Measurements from ENCODE around the gene GPC6.

The GPC6 gene

GRCh38 chr13:94163535-94163934 is 936.9 kb downstream of the GPC6 start:
- Mint-ChIP-seq H3K36me3 (ENCODE audit: low read depth) (peaks cover 26% of the 10 kb centered on the region), H3K9me3 (peaks cover 3% of the 10 kb centered on the region), H3K4me1 (no peaks in the 10 kb centered on the region), H3K27ac (no peak overlapping the region), H3K4me3 (no peak overlapping the region), H3K27me3 (ENCODE audit: low read depth) (no peaks in the 10 kb centered on the region)
- TF ChIP-seq CTCF (IDR thresholded peaks at IDR 0.05; ENCODE audit: unreplicated experiment in 3 of 3), result no peak

GRCh38 chr13:94168783-94169453 is 942.3 kb downstream of the GPC6 start:
- no peaks in the 10 kb centered on the region for H3K9me3 Mint-ChIP-seq
- TF ChIP-seq CTCF (IDR thresholded peaks at IDR 0.05; ENCODE audit: unreplicated experiment in 3 of 3), result no peak
- peak overlapping the region in 2 of 3 experiments; percentile 12 to 76 for H3K27ac Mint-ChIP-seq
- no peaks in the 10 kb centered on the region for H3K36me3 Mint-ChIP-seq (ENCODE audit: low read depth)
- H3K27me3 Mint-ChIP-seq (ENCODE audit: low read depth), result no peaks in the 10 kb centered on the region
- H3K4me3 Mint-ChIP-seq, result no peak overlapping the region
- H3K4me1 Mint-ChIP-seq, result peaks cover 17% of the 10 kb centered on the region

GRCh38 chr13:94169454-94170144 is 943.0 kb downstream of the GPC6 start:
- Mint-ChIP-seq H3K27me3 (ENCODE audit: low read depth) (no peaks in the 10 kb centered on the region), H3K9me3 (no peaks in the 10 kb centered on the region), H3K4me1 (peaks cover 17% of the 10 kb centered on the region), H3K27ac (peak overlapping the region in 2 of 3 experiments; percentile 12 to 76), H3K36me3 (ENCODE audit: low read depth) (no peaks in the 10 kb centered on the region), H3K4me3 (no peak overlapping the region)
- no peak for TF ChIP-seq CTCF (IDR thresholded peaks at IDR 0.05; ENCODE audit: unreplicated experiment in 3 of 3)

GRCh38 chr13:94170145-94170571 is 943.6 kb downstream of the GPC6 start:
- H3K9me3 Mint-ChIP-seq, result no peaks in the 10 kb centered on the region
- H3K4me3 Mint-ChIP-seq, result no peak overlapping the region
- H3K4me1 Mint-ChIP-seq, result peaks cover 17% of the 10 kb centered on the region
- TF ChIP-seq CTCF (IDR thresholded peaks at IDR 0.05; ENCODE audit: unreplicated experiment in 3 of 3), result no peak
- peak overlapping the region in 2 of 3 experiments; percentile 12 to 71 for H3K27ac Mint-ChIP-seq
- no peaks in the 10 kb centered on the region for H3K27me3 Mint-ChIP-seq (ENCODE audit: low read depth)
- no peaks in the 10 kb centered on the region for H3K36me3 Mint-ChIP-seq (ENCODE audit: low read depth)

- H3K4me3 Mint-ChIP-seq, result no peak overlapping the region
- peak overlapping the region; percentile 55 to 62 (median 55) for H3K27ac Mint-ChIP-seq
- H3K36me3 Mint-ChIP-seq (ENCODE audit: low read depth), result no peaks in the 10 kb centered on the region
- no peaks in the 10 kb centered on the region for H3K27me3 Mint-ChIP-seq (ENCODE audit: low read depth)
- no peak for TF ChIP-seq CTCF (IDR thresholded peaks at IDR 0.05; ENCODE audit: unreplicated experiment in 3 of 3)
- peaks cover 25% of the 10 kb centered on the region for H3K4me1 Mint-ChIP-seq
- H3K9me3 Mint-ChIP-seq, result no peaks in the 10 kb centered on the region
Observed at GRCh38 chr13:94172416-94172815, 945.8 kb downstream of the GPC6 start.
